CD4-positive, alpha-beta T cell treated with Interferon gamma for 1 hour (primary cell): Measurements from ENCODE around the gene PLPPR5.

ENCODE experiments used
- DNase-seq: peaks from one replicate; pipeline ENCODE4 v3.0.0-alpha.2; 2020

PLPPR5 gene

GRCh38 chr1:98967122-98967521 lies 37.5 kb downstream of the PLPPR5 start:
- no peak for DNase-seq

- DNase-seq, result no peak
Measured at GRCh38 chr1:98965394-98965793, 39.3 kb downstream of the PLPPR5 start.

DNA sequence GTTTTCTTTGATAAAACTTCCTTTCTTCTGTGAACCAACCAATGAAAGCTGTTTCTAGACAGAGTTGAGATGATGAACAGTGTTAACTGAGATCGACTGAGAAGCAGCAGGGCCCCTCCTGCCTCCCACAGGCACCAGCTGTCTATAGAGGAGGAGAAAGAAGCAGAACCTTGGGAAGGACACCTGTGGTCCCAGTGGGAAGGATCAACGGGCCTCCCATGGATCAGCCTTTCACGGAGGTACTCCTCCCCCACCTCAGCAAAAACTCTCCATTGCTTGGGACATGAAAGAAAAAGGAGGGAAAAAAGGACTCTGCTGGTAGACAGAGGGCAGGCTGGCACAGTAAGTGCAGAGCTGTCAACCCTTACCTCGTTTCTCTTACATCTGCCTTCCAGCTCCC lies 40.5 kb downstream of the PLPPR5 start:
- DNase-seq, result no peak

- no peak for DNase-seq
Measured at GRCh38 chr1:98963064-98963758, 41.5 kb downstream of the PLPPR5 start.

- no peak for DNase-seq
Measured at GRCh38 chr1:98962156-98962555, 42.5 kb downstream of the PLPPR5 start.

- DNase-seq, result no peak
Measured at GRCh38 chr1:98949621-98950020, 55.0 kb downstream of the PLPPR5 start.

- no peak for DNase-seq
Measured at GRCh38 chr1:98949166-98949565, 55.5 kb downstream of the PLPPR5 start.

GRCh38 chr1:98947071-98947470 lies 57.6 kb downstream of the PLPPR5 start:
- no peak for DNase-seq

DNA sequence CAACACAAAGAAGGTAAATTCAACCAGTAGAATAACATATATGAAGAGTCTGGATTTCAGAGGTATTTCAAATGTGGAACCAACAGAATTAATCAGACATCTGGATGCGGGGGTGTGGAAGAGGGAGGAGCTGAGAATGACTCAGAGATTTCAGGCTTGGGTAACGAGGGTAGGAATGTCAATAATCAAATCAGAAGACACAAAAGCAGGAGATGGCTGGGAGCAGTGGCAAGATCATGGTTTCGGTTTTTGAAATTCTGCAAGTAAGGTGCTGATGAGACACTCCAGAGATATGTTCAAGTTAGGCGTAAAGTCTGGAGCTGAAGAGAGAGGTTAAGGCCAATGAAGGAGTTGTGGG lies 64.0 kb downstream of the PLPPR5 start:
- DNase-seq, result no peak

- DNase-seq, result no peak
Measured at GRCh38 chr1:98940069-98940721, 64.5 kb downstream of the PLPPR5 start.

- no peak for DNase-seq
Measured at GRCh38 chr1:98939471-98939870, 65.2 kb downstream of the PLPPR5 start.

DNA sequence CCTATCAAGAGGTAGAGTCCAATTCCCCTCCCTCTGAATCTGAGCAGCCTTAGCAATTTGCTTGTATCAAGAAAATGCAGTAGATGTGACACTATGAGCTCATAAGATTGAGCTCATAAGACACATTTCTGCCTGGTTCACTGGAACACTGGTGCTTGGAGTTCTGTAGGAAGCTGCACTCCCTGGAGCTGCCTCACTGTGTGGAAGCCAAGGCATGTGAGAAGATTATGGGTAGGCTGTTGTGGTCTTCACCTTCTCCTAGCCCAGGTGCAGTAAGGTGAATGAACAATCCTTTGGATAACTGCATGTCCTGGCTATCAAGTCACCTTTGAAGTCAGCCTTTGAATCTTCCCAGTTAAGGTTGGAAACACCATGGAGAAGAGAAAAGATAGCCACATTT lies 67.3 kb downstream of the PLPPR5 start:
- no peak for DNase-seq

- DNase-seq, result no peak
Measured at GRCh38 chr1:98932184-98932583, 72.5 kb downstream of the PLPPR5 start.

DNA sequence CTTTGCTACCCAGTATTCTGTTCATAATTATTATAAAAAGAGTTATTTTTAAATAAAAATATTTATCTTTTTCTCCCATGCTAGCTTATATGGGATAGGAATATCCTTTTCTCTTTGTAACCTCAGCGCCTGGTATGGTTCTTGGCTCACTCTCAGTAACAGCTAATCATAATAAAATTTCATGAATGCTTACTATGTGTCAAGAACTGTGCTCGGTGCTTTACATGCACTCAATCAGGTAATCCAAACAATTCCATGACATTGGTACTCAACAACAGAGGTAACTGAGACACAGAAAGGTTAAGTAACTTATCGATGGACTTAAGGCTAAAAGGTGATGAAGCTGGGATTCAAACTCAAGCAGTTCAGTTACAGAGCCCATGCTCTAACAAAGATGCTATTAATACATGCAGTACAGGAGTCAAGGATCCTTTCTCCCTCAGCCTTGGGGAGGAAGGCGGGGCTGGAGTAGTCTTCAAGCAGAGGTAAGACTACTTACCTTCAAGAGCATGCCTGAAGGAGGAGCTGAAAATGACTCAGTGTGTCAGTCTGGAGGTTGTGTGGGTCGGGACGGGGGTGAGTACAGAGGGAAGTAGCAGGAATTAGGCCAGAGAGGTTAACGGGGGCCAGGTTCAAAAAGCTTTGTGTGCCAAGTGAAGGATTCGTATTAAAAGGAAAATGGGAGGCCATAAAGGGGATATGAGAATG lies 73.4 kb downstream of the PLPPR5 start:
- no peak for DNase-seq

- no peak for DNase-seq
Measured at GRCh38 chr1:98929437-98929836, 75.2 kb downstream of the PLPPR5 start.

DNA sequence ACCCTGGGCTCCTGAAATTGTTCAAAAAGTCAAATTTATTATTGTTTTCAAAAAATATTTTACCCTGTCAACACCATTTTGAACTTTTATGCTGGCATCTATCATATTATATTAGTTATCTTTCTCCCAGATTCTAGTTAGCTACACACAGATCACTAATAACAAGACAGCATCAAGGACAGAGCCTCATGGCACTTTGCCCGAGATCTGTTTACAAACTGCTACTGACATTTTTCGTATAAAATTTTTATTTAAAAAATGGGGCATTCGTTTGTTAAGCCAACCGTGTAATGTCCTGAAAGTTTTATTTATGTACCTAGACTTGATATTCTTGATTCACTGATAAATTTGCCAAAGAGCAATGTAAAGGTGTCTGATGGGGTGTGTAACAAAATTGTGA lies 78.1 kb downstream of the PLPPR5 start:
- DNase-seq, result no peak

DNA sequence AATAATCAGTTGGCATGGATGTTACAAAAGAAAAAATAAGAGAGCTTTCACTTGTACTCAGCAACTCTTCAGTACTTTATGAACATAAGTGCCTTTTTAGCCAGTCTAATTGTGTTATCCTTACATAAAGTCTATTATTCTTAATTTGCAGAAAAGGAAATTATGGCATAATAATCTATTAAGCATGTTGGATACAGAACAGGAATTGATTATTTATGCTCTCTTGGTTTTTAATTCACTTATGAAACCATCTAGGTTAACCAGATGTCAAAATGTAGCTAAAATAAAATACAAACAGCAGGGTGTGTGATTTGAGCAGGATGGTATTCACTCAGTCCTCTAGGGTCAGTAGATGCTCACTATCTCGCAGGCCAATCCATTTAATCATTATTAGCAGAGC lies 79.7 kb downstream of the PLPPR5 start:
- no peak for DNase-seq

GRCh38 chr1:98923667-98924066 lies 81.0 kb downstream of the PLPPR5 start:
- DNase-seq, result no peak

DNA sequence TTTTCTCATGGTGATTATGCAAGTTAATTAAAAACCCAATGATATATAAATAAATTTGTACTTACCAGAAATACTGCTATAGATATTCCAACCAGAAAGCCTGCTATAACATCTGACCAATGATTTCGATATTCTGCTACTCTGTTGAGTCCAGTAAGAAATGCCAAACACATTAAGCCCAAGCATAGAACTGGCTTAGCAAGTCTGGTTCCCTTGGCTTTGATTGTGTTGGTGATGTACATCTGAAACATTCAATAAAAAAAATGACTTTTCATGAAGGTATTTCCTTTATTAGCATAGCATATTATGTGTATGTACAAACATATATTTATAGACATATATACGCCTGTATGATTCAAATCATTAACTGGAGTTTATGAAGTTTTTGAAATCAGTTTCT lies 82.8 kb downstream of the PLPPR5 start:
- DNase-seq, result no peak

GRCh38 chr1:98920441-98921110 lies 84.1 kb downstream of the PLPPR5 start:
- no peak for DNase-seq

DNA sequence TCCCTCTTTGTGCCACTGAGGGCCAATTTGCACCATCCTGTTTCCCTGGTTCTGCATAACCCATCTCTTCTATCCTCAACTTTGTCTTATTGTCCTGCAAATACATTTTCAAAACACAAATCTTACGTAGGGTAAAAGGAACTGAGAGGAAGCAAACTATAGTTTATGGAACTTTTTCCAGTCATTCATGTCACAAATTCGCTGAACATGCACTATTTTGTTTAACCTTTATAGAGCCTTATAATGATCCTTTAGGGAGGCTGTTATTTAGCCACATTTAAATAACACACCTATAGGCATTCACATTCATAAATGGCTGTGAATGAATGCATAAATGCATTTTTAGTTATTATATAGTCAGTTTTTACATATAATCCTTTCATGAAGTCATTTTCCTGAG lies 85.0 kb downstream of the PLPPR5 start:
- no peak for DNase-seq

DNA sequence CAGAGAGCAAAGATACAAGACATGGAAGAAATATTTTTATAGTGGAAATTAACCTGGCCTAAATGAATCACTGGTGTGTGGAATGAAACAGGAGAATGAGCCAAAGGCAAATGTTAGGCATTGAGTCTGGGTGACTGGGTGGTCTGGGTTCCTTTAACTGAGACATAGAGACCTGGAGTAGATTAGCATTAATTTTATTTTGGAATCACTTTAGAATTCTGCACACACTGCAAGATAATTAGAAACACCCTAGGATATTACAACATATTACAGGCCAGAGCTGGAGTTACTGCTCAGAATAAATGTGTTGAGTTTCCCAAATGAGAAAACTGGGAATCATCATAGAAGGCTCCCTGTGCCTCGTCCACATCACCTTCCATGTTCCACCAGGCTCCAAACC lies 85.5 kb downstream of the PLPPR5 start:
- DNase-seq, result no peak

GRCh38 chr1:98914547-98914946 lies 90.1 kb downstream of the PLPPR5 start:
- no peak for DNase-seq

- no peak for DNase-seq
Measured at GRCh38 chr1:98910827-98911226, 93.8 kb downstream of the PLPPR5 start.
